HG03039 (cell line): ENCODE data around the gene HOXA11.

ENCODE experiments used
- ATAC-seq: cut with Tn5 transposase; IDR thresholded peaks from one replicate; pipeline ENCODE4 v1.9.1; 2021; ENCODE audit warnings: mild to moderate bottlenecking, moderate library complexity; ENCODE audit not compliant: unreplicated experiment

The HOXA11 gene

DNA sequence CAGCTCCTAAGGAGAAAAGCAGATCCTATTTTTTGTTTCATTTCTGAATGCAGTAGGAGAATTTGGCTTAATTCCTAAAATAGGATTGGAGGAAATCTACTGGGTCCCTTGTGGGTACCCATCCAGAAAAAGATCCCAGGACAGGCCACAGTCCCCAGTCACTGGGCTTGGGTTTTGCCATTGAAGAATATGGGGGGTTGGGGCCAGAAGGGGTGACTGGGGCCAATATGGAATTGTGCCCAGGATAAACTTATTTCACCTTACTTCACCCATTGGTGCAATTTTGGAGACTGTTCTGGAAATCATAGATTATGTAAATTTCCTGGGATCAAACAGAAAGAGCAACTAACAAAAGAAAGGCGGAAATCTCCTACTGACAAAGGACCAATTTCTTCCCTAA lies 46.6 kb downstream of the HOXA11 start:
- ATAC-seq = no peak

- no peak for ATAC-seq
These were observed 47.3 kb downstream of the HOXA11 start for GRCh38 chr7:27137640-27138315.

DNA sequence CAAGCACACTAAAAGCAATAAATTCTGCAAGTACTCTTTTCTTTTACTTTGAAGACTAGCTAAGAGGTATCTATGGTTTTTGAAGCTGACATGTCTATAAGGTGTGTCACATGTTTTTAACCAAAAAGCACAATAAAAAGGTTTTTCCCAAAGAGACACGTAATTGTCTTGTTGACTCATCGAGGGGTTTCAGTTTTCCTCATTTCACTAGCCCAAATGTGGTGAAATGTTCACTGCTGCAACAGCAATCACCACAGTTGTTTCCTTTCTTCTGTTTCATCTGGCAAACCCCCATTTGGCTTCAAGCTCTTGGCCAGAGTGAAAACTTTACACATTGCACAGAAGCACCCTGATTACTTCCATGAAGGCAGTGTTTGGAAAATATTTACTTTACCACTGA lies 50.6 kb downstream of the HOXA11 start:
- ATAC-seq = peak; percentile 49

- no peak for ATAC-seq
These were observed 51.4 kb downstream of the HOXA11 start for GRCh38 chr7:27133409-27134231.

- no peak for ATAC-seq
These were observed 52.1 kb downstream of the HOXA11 start for GRCh38 chr7:27132978-27133377.

DNA sequence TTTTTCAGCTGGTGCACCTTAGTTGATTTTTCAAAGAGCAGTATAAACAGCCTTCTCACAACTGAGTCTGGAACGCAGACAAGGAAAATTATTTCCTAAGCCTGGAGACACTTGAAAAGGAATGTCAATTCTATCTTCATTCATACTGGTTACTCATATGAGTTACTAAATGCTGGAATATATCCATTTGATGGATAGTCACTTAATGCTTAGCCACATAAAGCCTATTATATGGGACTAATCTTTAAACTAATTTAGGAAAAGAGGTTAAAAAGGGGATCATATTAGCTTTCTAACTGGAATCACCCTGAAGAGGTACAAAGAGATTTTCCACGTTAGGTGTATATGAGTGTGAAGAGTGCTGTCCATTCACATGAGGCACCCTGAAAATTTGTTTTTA lies 52.8 kb downstream of the HOXA11 start:
- ATAC-seq = no peak

DNA sequence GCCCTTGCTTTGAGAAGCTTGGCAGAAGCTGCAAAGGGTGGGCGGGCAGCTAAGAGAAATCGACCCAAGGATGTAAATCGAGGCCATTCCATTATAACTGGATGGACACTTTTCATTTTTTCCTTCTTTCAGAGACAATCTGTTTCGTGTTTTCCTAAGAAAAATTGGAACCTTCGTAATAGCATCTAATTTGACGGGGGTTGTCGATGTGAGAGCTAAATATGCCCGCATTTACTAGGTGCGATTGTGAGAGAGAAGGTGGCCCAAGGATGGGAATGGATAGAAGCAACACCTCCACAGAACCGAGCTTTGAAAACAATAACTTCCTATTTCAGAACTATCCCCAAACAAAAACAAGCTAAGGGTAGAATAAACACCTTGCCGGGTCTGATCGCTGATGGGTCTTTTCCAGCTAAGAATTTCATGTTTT lies 53.6 kb downstream of the HOXA11 start:
- no peak for ATAC-seq
